K562 (cell line): ENCODE results near the gene MRPS31. TPM values are rescaled to one million over a fixed set of nuclear protein-coding genes. Genes with fewer than 3 reads are reported as not detected.

Experiments
- CEBPZ ChIP-seq: fragments of 150-350 bp; IDR thresholded peaks from 2 replicates; pipeline ENCODE4 v1.6.1; 2014; ENCODE audit warnings: low read depth, mild to moderate bottlenecking, low read length, borderline replicate concordance
- E2F8 ChIP-seq: fragments of 450-650 bp; IDR thresholded peaks from 2 replicates; pipeline ENCODE4 v1.7.1; 2018; ENCODE audit warnings: mild to moderate bottlenecking, low read depth; ENCODE audit not compliant: partially characterized antibody
- MGA ChIP-seq: fragments of 450-650 bp; IDR thresholded peaks from 2 replicates; pipeline ENCODE4 v1.6.1; 2016; ENCODE audit warnings: mild to moderate bottlenecking, moderate library complexity
- SOX6 ChIP-seq: fragments of 450-650 bp; IDR thresholded peaks from 2 replicates; pipeline ENCODE4 v1.6.1; 2014; ENCODE audit warnings: mild to moderate bottlenecking
- U2AF1 ChIP-seq: fragments of 200-400 bp; formaldehyde crosslinking; optimal IDR thresholded peaks from 2 replicates; pipeline ENCODE3; 2017; ENCODE audit warnings: mild to moderate bottlenecking, low read depth, low read length, moderate library complexity
- ZNF512 ChIP-seq: IDR thresholded peaks from 2 replicates; pipeline ENCODE4 v1.6.1; 2016; ENCODE audit warnings: missing genetic modification characterization, missing compliant biosample characterization
- polyA plus RNA-seq, 8 experiments: library from polyadenylated mRNA; depleted of rRNA in 4 of 8; stranded (reverse) in 5 of 8; unstranded in 3 of 8; fragments of >200 nt; fragmentation: Nextera tagmentation in 2 of 8; fragmentation: Illumina TruSeq in 1 of 8; extraction: Ambion mirVana in 2 of 8; extraction: Trizol in 1 of 8; gene quantifications; 2 replicates each; pipeline versions ENCODE4 v1.2.1 to v1.2.3, GENCODE V29; 2011 to 2014; ENCODE audit warnings: inconsistent platforms in 1 of 8, missing spikeins in 1 of 8
- total RNA-seq, 7 experiments: library from RNA; depleted of rRNA in 6 of 7; stranded (reverse); fragments of >200 nt in 6 of 7; fragmentation: Illumina TruSeq in 2 of 7; extraction: Trizol in 2 of 7; gene quantifications; 2 replicates each; pipeline versions ENCODE4 v1.2.1 to v1.2.3, GENCODE V29; 2011 to 2021; ENCODE audit warnings: low replicate concordance in 1 of 7

The MRPS31 gene
- total and polyA plus RNA-seq, 9 of the 15 experiments (the other 6 are each of a cell fraction or from before 2014, with no cell fraction given), result 20.3 to 57.8 (median 37.1) TPM

DNA sequence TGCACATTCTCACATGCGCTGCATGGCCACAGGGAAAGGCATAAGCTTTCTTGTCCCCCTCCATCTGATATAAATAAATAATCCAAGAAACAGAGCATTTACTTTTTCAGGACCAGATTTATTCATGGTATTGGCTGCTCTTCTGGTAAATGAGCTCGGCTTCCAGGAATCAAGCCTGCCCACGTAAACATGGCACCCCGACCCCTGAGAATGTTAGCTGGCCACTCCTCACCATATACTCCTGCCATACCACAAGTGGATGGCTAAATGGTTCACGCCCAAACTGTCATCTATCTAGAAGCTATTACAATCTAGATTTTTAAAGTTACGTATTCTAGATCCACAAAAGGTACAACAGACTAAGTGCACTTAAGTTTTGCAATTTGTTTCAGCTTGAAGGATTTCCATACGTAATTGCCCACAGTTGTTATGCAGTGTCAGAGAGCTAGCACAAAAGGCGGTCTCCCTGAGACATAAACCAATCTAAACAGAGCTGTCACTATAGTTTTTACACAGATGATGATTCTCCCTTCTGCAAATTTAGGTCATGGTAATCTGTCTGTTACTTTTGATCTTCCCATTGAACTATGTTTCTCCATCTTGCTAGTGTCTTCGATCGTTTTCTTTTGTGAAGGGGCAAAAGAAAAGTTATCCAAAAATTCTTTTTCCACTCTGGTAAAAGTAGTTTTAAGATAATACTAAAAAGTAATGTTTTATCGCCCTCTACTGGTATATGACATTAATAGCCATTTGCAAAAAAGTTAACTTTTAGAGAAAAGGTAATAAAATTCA is 88.3 kb downstream of the MRPS31 start (continued):
- TF ChIP-seq MGA (no peak), E2F8 (no peak), CEBPZ (no peak), SOX6 (no peak), ZNF512 (tag) (no peak), U2AF1 (no peak)
